Psoas muscle (tissue), 8 donors: ENCODE data around the gene DDA1. TPM values are rescaled to one million over a fixed set of nuclear protein-coding genes. Genes with fewer than 3 reads are reported as not detected.

Experiments
- ATAC-seq, 4 donors: fragments of 200-7000 bp; cut with Tn5 transposase; one replicate each; pipeline ENCODE4 v1.9.1; 2020; ENCODE audit warnings: moderate library complexity in 3 of 4, mild to moderate bottlenecking in 2 of 4
- DNase-seq, 2 donors: peaks; one replicate each; pipeline ENCODE4 v3.0.0-alpha.2; 2020
- H3K27ac ChIP-seq: fragments of 200-600 bp; one replicate; pipeline ENCODE4 v1.8.0; 2022
- H3K27me3 ChIP-seq, 3 donors: fragments of 200-600 bp in 1 of 3; one replicate each; pipeline versions ENCODE4 v1.6.1 to v1.8.0; 2013 to 2022; ENCODE audit warnings: low read length in 2 of 3, mild to moderate bottlenecking in 2 of 3, moderate library complexity in 1 of 3; ENCODE audit not compliant: insufficient read depth in 3 of 3
- H3K36me3 ChIP-seq, 2 donors: fragments of 200-600 bp in 1 of 2; one replicate each; pipeline versions ENCODE4 v1.6.1 to v1.8.0; 2013 to 2022; ENCODE audit warnings: low read depth in 1 of 2, mild to moderate bottlenecking in 1 of 2, moderate library complexity in 1 of 2; ENCODE audit not compliant: insufficient read depth in 1 of 2
- H3K4me1 ChIP-seq: fragments of 200-600 bp; one replicate; pipeline ENCODE4 v1.8.0; 2022
- H3K4me3 ChIP-seq: fragments of 200-600 bp; one replicate; pipeline ENCODE4 v1.8.0; 2022; ENCODE audit warnings: mild to moderate bottlenecking
- H3K9me3 ChIP-seq: fragments of 200-600 bp; one replicate; pipeline ENCODE4 v1.8.0; 2022
- WGBS, 3 donors: extraction: QIAGEN DNeasy Blood & Tissue Kit; methylation state at CpG; one replicate each; pipeline versions ENCODE4 v1.1.6 to v1.1.7; 2013; 5-methylcytosine and 5-hydroxymethylcytosine counted together
- intact Hi-C, 2 donors: fragments of 100-400 bp; cut with DNase I; formaldehyde crosslinking; loops; one replicate each; pipeline versions ENCODE4 v1.11.0 to v1.14.2; 2022
- polyA plus RNA-seq, 3 donors: library from polyadenylated mRNA; stranded (reverse); fragments of 200-250 nt; gene quantifications; one replicate each; pipeline ENCODE4 v1.2.3, GENCODE V29; 2013
- total RNA-seq, 4 donors: library from RNA; stranded (reverse); fragmentation: NEBNext Ultra II Directional in 2 of 4; extraction: Animal tissue kit (Norgen Biotek cat#: 25700) in 2 of 4; gene quantifications; one replicate each; pipeline versions ENCODE4 v1.2.1 to v1.2.4, GENCODE V29; 2021 to 2023
- TF ChIP-seq, protein P1 (sequence below): fragments of 200-600 bp; IDR thresholded peaks from one replicate; pipeline ENCODE4 v1.8.0; 2022; ENCODE audit warnings: antibody characterized with exemption
- donor health status: healthy with polysubstance abuse.
- donor health status: DM: no; HTN: no; CAD: no; lungs with moderate emphysema.
- donor health status: Bipolar disorder and iron deficiency.
- donor health status: healthy.
- donor health status: DM: yes; HTN: yes; CAD: no.
- donor health status: DM: no; HTN: no; CAD: no.
- donor health status: DM: no; HTN: no; CAD: no.
- donor health status: DM: yes; HTN: yes; CAD: no.

The DDA1 gene
- total and polyA plus RNA-seq, 7 donors, result 21.5 to 90.4 (median 35.4) TPM

DNA sequence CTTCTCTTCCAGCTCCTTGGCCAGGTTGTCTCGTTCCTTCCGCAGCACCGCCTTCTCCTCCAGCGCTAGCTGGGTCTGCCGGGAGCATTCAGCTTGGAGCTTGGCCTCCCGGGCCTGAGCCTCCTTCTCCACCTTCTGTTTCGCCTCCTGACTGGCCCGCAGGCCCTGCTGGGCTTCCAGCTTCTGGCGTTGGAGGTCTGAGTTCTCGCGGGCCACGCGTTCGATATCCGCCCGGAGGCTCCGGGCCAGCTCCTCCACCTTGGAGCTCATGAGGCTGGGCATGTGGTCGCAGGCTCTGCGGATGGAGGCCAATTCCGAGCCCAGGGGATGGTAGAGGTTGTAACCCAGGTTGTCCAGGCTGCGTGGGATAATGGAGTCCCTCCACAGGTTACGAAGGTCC lies 56.0 kb downstream of the DDA1 start:
- Histone ChIP-seq H3K4me1 (peaks cover 6% of the 10 kb centered on the region), H3K4me3 (no peak overlapping the region), H3K9me3 (no peaks in the 10 kb centered on the region), H3K27me3 (no peaks in the 10 kb centered on the region), H3K36me3 (no peaks in the 10 kb centered on the region), H3K27ac (no peak overlapping the region)
- intact Hi-C loops, result no loop called here
- ATAC-seq (no peak), DNase-seq (no peak)
- TF ChIP-seq, protein P1, sequence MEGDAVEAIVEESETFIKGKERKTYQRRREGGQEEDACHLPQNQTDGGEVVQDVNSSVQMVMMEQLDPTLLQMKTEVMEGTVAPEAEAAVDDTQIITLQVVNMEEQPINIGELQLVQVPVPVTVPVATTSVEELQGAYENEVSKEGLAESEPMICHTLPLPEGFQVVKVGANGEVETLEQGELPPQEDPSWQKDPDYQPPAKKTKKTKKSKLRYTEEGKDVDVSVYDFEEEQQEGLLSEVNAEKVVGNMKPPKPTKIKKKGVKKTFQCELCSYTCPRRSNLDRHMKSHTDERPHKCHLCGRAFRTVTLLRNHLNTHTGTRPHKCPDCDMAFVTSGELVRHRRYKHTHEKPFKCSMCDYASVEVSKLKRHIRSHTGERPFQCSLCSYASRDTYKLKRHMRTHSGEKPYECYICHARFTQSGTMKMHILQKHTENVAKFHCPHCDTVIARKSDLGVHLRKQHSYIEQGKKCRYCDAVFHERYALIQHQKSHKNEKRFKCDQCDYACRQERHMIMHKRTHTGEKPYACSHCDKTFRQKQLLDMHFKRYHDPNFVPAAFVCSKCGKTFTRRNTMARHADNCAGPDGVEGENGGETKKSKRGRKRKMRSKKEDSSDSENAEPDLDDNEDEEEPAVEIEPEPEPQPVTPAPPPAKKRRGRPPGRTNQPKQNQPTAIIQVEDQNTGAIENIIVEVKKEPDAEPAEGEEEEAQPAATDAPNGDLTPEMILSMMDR, result no peak
- 92 to 95% (median 92%) methylated on average over 22 of the region's 22 CpGs for WGBS, 3 donors

GRCh38 chr19:17370026-17370587 lies 60.7 kb downstream of the DDA1 start:
- TF ChIP-seq, protein P1, result no peak
- 14 to 20% (median 15%) methylated on average over 8 of the region's 8 CpGs for WGBS, 3 donors
- DNase-seq (peak in 1 of 2 donors; percentile 75), ATAC-seq (peak; percentile 95 to 96 (median 95))
- Histone ChIP-seq H3K36me3 (no peaks in the 10 kb centered on the region), H3K4me3 (peak overlapping the region; percentile 59), H3K9me3 (no peaks in the 10 kb centered on the region), H3K4me1 (peaks cover 19% of the 10 kb centered on the region), H3K27me3 (no peaks in the 10 kb centered on the region), H3K27ac (peak overlapping the region; percentile 93)
- intact Hi-C loops, result no loop called here

Other genes with a start within 250 kb of the DDA1 start
- 1 to 10 TPM; 1.8 to 5.9 (median 3.6) TPM for gene HAUS8, start 234.1 kb upstream of the DDA1 start, total RNA-seq
- gene HAUS8, start 234.1 kb upstream of the DDA1 start, polyA plus RNA-seq, result 1 to 10 TPM; 4.2 to 5.7 (median 5.0) TPM
- 10 to 100 TPM; 13.8 to 16.4 (median 14.5) TPM for gene MYO9B, start 233.8 kb upstream of the DDA1 start, total RNA-seq
- gene MYO9B, start 233.8 kb upstream of the DDA1 start, polyA plus RNA-seq, result 10 to 100 TPM in 2 of 3 donors, 1 to 10 TPM in 1; 9.0 to 23.7 (median 18.9) TPM
- 10 to 100 TPM; 25.5 to 41.2 (median 30.5) TPM for gene USE1, start 94.2 kb upstream of the DDA1 start, total RNA-seq
- 10 to 100 TPM; 45.3 to 83.0 (median 57.1) TPM for gene USE1, start 94.2 kb upstream of the DDA1 start, polyA plus RNA-seq
- gene OCEL1, start 83.3 kb upstream of the DDA1 start, total RNA-seq, result 10 to 100 TPM; 15.6 to 20.8 (median 18.5) TPM
- 10 to 100 TPM; 19.6 to 37.1 (median 24.0) TPM for gene OCEL1, start 83.3 kb upstream of the DDA1 start, polyA plus RNA-seq
- gene NR2F6, start 63.6 kb upstream of the DDA1 start, total RNA-seq, result 10 to 100 TPM; 34.9 to 56.7 (median 41.1) TPM
- 10 to 100 TPM; 21.1 to 51.3 (median 27.9) TPM for gene NR2F6, start 63.6 kb upstream of the DDA1 start, polyA plus RNA-seq
- gene USHBP1, start 44.8 kb upstream of the DDA1 start, total RNA-seq, result 1 to 10 TPM; 2.6 to 8.6 (median 3.3) TPM
- 1 to 10 TPM; 3.7 to 5.0 (median 4.0) TPM for gene USHBP1, start 44.8 kb upstream of the DDA1 start, polyA plus RNA-seq
- 10 to 100 TPM; 70.0 to 97.0 (median 88.7) TPM for gene BABAM1, start 42.1 kb upstream of the DDA1 start, total RNA-seq
- 100 to 1,000 TPM in 1 of 3 donors, 10 to 100 TPM in 2; 86.8 to 145 (median 92.9) TPM for gene BABAM1, start 42.1 kb upstream of the DDA1 start, polyA plus RNA-seq
- gene ANKLE1, start 27.7 kb upstream of the DDA1 start, total RNA-seq, result under 1 TPM in 2 of 4 donors, not detected in 2; 0.13 to 0.26 TPM
- gene ANKLE1, start 27.7 kb upstream of the DDA1 start, polyA plus RNA-seq, result under 1 TPM; 0.07 to 0.20 (median 0.10) TPM
- 10 to 100 TPM in 1 of 4 donors, 1 to 10 TPM in 3; 6.1 to 17.9 (median 7.6) TPM for gene ABHD8, start 6.1 kb upstream of the DDA1 start, total RNA-seq
- 10 to 100 TPM; 12.3 to 26.8 (median 15.0) TPM for gene ABHD8, start 6.1 kb upstream of the DDA1 start, polyA plus RNA-seq
- gene MRPL34, start 3.7 kb upstream of the DDA1 start, total RNA-seq, result 100 to 1,000 TPM; 105 to 217 (median 139) TPM
- gene MRPL34, start 3.7 kb upstream of the DDA1 start, polyA plus RNA-seq, result 100 to 1,000 TPM; 330 to 558 (median 365) TPM
- 10 to 100 TPM; 11.8 to 14.3 (median 12.9) TPM for gene ANO8, start 25.3 kb downstream of the DDA1 start, total RNA-seq
- gene ANO8, start 25.3 kb downstream of the DDA1 start, polyA plus RNA-seq, result 10 to 100 TPM in 1 of 3 donors, 1 to 10 TPM in 2; 1.5 to 13.0 (median 4.3) TPM
- gene GTPBP3, start 28.0 kb downstream of the DDA1 start, total RNA-seq, result 10 to 100 TPM in 3 of 4 donors, 1 to 10 TPM in 1; 9.6 to 11.0 (median 10.5) TPM
- gene GTPBP3, start 28.0 kb downstream of the DDA1 start, polyA plus RNA-seq, result 10 to 100 TPM in 1 of 3 donors, 1 to 10 TPM in 2; 6.2 to 16.5 (median 8.8) TPM
- gene PLVAP, start 67.8 kb downstream of the DDA1 start, total RNA-seq, result 10 to 100 TPM; 16.0 to 23.7 (median 16.3) TPM
- 10 to 100 TPM in 2 of 3 donors, 1 to 10 TPM in 1; 6.5 to 46.0 (median 14.5) TPM for gene PLVAP, start 67.8 kb downstream of the DDA1 start, polyA plus RNA-seq
- under 1 TPM in 1 of 4 donors, not detected in 3; 0.51 TPM for gene CCDC194, start 84.6 kb downstream of the DDA1 start, total RNA-seq
- gene CCDC194, start 84.6 kb downstream of the DDA1 start, polyA plus RNA-seq, result under 1 TPM in 1 of 3 donors, not detected in 2; 0.13 TPM
- 10 to 100 TPM; 18.3 to 47.7 (median 33.5) TPM for gene BST2, start 96.1 kb downstream of the DDA1 start, total RNA-seq
- gene BST2, start 96.1 kb downstream of the DDA1 start, polyA plus RNA-seq, result 10 to 100 TPM; 29.8 to 40.8 (median 34.4) TPM
- 10 to 100 TPM; 15.6 to 23.7 (median 18.9) TPM for gene MVB12A, start 110.5 kb downstream of the DDA1 start, total RNA-seq
- 10 to 100 TPM; 29.4 to 79.7 (median 43.1) TPM for gene MVB12A, start 110.5 kb downstream of the DDA1 start, polyA plus RNA-seq
- under 1 TPM in 1 of 4 donors, not detected in 3; 0.39 TPM for gene TMEM221, start 139.1 kb downstream of the DDA1 start, total RNA-seq
- gene TMEM221, start 139.1 kb downstream of the DDA1 start, polyA plus RNA-seq, result under 1 TPM in 2 of 3 donors, not detected in 1; 0.04 to 0.25 TPM
- gene NXNL1, start 151.4 kb downstream of the DDA1 start, total RNA-seq, result 1 to 10 TPM in 1 of 4 donors, under 1 TPM in 3; 0.43 to 1.0 (median 0.72) TPM
- gene NXNL1, start 151.4 kb downstream of the DDA1 start, polyA plus RNA-seq, result under 1 TPM in 2 of 3 donors, not detected in 1; 0.14 to 0.64 TPM
- 10 to 100 TPM; 18.4 to 40.1 (median 27.9) TPM for gene SLC27A1, start 161.0 kb downstream of the DDA1 start, total RNA-seq
- 10 to 100 TPM; 11.8 to 30.6 (median 24.1) TPM for gene SLC27A1, start 161.0 kb downstream of the DDA1 start, polyA plus RNA-seq
- 10 to 100 TPM; 14.8 to 17.3 (median 16.3) TPM for gene PGLS, start 202.1 kb downstream of the DDA1 start, total RNA-seq
- 10 to 100 TPM; 11.7 to 53.5 (median 18.3) TPM for gene PGLS, start 202.1 kb downstream of the DDA1 start, polyA plus RNA-seq
- 10 to 100 TPM; 19.8 to 27.7 (median 23.3) TPM for gene COLGALT1, start 246.1 kb downstream of the DDA1 start, total RNA-seq
- gene COLGALT1, start 246.1 kb downstream of the DDA1 start, polyA plus RNA-seq, result 10 to 100 TPM; 15.3 to 34.8 (median 21.4) TPM